Endodermal cell (in vitro differentiated cells): ENCODE results near the gene KIF16B. TPM values are rescaled to one million over a fixed set of nuclear protein-coding genes. Genes with fewer than 3 reads are reported as not detected.

Source experiments
- DNase-seq: peaks from one replicate; pipeline ENCODE4 v3.0.0-alpha.2; 2017
- H3K27ac ChIP-seq: 2 replicates; pipeline ENCODE4 v1.5.1; 2013; ENCODE audit warnings: mild to moderate bottlenecking, low read depth, low read length, moderate library complexity
- H3K27me3 ChIP-seq: 2 replicates; pipeline ENCODE4 v1.6.1; 2013; ENCODE audit warnings: mild to moderate bottlenecking, low read length, moderate library complexity; ENCODE audit not compliant: insufficient read depth, control insufficient read depth, poor library complexity, severe bottlenecking
- H3K36me3 ChIP-seq: 2 replicates; pipeline ENCODE4 v1.7.0; 2013; ENCODE audit warnings: mild to moderate bottlenecking, low read length, moderate library complexity; ENCODE audit not compliant: control insufficient read depth, insufficient read depth
- H3K4me1 ChIP-seq: one replicate; pipeline ENCODE4 v1.7.0; 2013; ENCODE audit warnings: low read length; ENCODE audit not compliant: control insufficient read depth, insufficient read depth
- H3K4me3 ChIP-seq: 2 replicates; pipeline ENCODE4 v1.5.1; 2013; ENCODE audit warnings: mild to moderate bottlenecking, low read length, moderate library complexity
- H3K9ac ChIP-seq: 2 replicates; pipeline ENCODE4 v1.6.1; 2013; ENCODE audit warnings: mild to moderate bottlenecking, low read length, moderate library complexity; ENCODE audit not compliant: poor library complexity, severe bottlenecking; ENCODE audit errors: extremely low read depth
- H3K9me3 ChIP-seq: 2 replicates; pipeline ENCODE4 v1.6.1; 2013; ENCODE audit warnings: mild to moderate bottlenecking, low read length, moderate library complexity; ENCODE audit not compliant: control insufficient read depth
- H3K27ac Mint-ChIP-seq: 2 replicates; pipeline ENCODE4 v1.8.0; 2020; ENCODE audit warnings: mixed read lengths
- H3K27me3 Mint-ChIP-seq: 2 replicates; pipeline ENCODE4 v1.8.0; 2021; ENCODE audit warnings: mild to moderate bottlenecking, mixed read lengths; ENCODE audit not compliant: insufficient read depth
- H3K36me3 Mint-ChIP-seq: 2 replicates; pipeline ENCODE4 v1.8.0; 2020; ENCODE audit warnings: low read depth, mixed read lengths
- H3K4me1 Mint-ChIP-seq: 2 replicates; pipeline ENCODE4 v1.8.0; 2020; ENCODE audit warnings: mixed read lengths
- H3K4me3 Mint-ChIP-seq: 2 replicates; pipeline ENCODE4 v1.8.0; 2020; ENCODE audit warnings: mild to moderate bottlenecking, moderate library complexity, mixed read lengths
- H3K9me3 Mint-ChIP-seq: 2 replicates; pipeline ENCODE4 v1.8.0; 2020; ENCODE audit warnings: mild to moderate bottlenecking, mixed read lengths
- WGBS, 2 experiments: methylation state at CpG; one replicate each; pipeline versions ENCODE4 v1.1.5 to v1.1.7; 2013; ENCODE audit warnings: missing lambda C conversion rate in 2 of 2, mixed read lengths in 1 of 2; ENCODE audit not compliant: insufficient coverage in 1 of 2, insufficient read length in 1 of 2; 5-methylcytosine and 5-hydroxymethylcytosine counted together
- total RNA-seq, 2 donors: library from RNA; stranded (reverse); fragmentation: NEBNext Ultra II Directional in 1 of 2; extraction: Animal tissue kit (Norgen Biotek cat#: 25700) in 1 of 2; gene quantifications; 2 replicates in 1 of 2; 3 replicates in 1 of 2; pipeline ENCODE4 v1.2.1, GENCODE V29; 2021
- TF ChIP-seq, protein P1 (sequence below): fragments of 200-600 bp; sonication (generic); conservative IDR thresholded peaks from 2 replicates; pipeline ENCODE4 v1.5.0; 2021; ENCODE audit warnings: antibody characterized with exemption, mild to moderate bottlenecking

Gene KIF16B
- total RNA-seq, 2 donors from 2014 or later, result 17.3 to 18.8 TPM

DNA sequence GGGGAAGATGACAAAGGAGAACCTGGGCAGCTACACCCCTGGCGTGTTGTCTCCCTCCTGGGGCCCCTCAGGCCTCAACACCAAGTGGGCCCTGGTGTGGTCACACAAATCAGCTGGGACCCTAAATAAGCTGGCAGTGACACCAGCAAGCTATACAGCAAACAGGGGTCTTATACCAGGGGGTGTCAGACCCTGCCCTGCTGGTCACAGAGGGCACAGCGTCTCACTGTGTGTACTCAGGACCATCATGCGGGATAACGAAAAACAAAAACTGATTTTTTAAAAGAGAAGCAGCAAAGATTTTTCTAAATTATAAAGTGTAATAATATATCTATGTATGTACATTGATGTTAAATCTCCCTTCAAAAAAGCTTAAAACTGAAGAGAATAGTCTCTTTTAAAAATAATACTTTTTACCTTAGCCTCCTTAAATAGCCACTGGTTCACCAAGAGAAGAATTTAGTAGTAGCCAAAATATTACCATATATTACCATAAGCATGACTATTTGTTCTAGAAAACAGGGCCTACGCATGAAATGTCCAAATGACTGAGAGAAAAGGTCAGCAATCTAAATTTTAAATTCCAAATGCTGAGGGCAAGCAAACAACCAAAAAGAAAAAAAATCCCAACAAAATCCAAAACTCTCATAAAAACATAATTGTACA is 220.4 kb downstream of the KIF16B start:
- peaks cover under 1% of the 10 kb centered on the region for H3K36me3 Mint-ChIP-seq
- H3K9me3 Mint-ChIP-seq, result no peaks in the 10 kb centered on the region
- Histone ChIP-seq H3K4me3 (no peak overlapping the region), H3K27me3 (no peaks in the 10 kb centered on the region), H3K27ac (no peak overlapping the region), H3K36me3 (no peaks in the 10 kb centered on the region), H3K9ac (no peak overlapping the region), H3K4me1 (no peaks in the 10 kb centered on the region), H3K9me3 (no peaks in the 10 kb centered on the region)
- no peak overlapping the region for H3K4me3 Mint-ChIP-seq
- no peaks in the 10 kb centered on the region for H3K4me1 Mint-ChIP-seq
- 91% methylated on average over 4 of the region's 5 CpGs; no CpG with 5 or more reads in 1 of the 2 experiments for WGBS, 2 experiments
- DNase-seq, result no peak
- TF ChIP-seq, protein P1, sequence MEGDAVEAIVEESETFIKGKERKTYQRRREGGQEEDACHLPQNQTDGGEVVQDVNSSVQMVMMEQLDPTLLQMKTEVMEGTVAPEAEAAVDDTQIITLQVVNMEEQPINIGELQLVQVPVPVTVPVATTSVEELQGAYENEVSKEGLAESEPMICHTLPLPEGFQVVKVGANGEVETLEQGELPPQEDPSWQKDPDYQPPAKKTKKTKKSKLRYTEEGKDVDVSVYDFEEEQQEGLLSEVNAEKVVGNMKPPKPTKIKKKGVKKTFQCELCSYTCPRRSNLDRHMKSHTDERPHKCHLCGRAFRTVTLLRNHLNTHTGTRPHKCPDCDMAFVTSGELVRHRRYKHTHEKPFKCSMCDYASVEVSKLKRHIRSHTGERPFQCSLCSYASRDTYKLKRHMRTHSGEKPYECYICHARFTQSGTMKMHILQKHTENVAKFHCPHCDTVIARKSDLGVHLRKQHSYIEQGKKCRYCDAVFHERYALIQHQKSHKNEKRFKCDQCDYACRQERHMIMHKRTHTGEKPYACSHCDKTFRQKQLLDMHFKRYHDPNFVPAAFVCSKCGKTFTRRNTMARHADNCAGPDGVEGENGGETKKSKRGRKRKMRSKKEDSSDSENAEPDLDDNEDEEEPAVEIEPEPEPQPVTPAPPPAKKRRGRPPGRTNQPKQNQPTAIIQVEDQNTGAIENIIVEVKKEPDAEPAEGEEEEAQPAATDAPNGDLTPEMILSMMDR, result peak; percentile 61
- no peaks in the 10 kb centered on the region for H3K27me3 Mint-ChIP-seq
- H3K27ac Mint-ChIP-seq, result peak overlapping the region; percentile 27

DNA sequence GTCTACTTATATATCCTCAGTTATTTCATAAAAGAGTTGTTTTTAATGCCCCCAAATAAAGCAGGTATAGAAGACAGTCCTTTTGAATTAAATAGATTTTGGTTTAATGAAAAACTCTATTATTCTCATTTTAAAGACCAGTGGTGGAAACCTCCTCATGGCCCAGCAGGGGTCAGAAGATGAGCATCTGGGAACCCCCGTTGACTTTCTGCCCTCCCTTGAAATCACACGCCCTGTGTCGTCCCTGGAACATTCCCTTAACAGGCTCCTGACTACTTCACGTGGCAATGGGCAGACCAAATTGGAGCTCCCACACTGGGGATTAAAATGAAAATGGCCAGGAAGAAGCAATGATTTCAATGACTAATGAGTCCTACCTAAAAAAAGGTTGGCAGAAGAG is 220.9 kb downstream of the KIF16B start:
- DNase-seq, result no peak
- TF ChIP-seq, protein P1, result no peak

DNA sequence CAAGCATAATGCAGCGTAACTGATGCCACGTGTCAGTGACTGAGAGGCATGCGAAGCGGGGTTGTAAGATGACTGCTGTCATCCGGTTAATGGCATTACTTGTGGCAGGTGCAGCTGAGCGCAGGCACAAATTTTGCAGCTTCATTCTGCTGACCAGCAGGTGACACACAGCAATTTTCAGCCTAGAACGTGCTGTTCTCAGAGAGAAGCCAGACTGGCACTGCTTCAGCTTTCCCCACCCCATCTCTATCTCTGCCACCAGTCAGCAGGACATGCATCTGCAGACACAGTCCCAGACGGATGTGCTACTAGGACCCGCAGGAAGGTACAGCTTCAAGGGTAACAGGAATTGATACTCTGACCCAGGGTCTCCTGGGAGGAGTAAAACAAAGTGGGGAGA is 221.8 kb downstream of the KIF16B start:
- TF ChIP-seq, protein P1, result no peak
- Mint-ChIP-seq H3K27me3 (no peaks in the 10 kb centered on the region), H3K4me1 (no peaks in the 10 kb centered on the region), H3K27ac (no peak overlapping the region), H3K9me3 (no peaks in the 10 kb centered on the region), H3K36me3 (peaks cover 2% of the 10 kb centered on the region), H3K4me3 (no peak overlapping the region)
- H3K4me3 ChIP-seq, result no peak overlapping the region
- WGBS, 2 experiments, result 94 to 98% methylated on average over 8 to 9 of the region's 9 CpGs
- H3K4me1 ChIP-seq, result no peaks in the 10 kb centered on the region
- H3K36me3 ChIP-seq, result no peaks in the 10 kb centered on the region
- no peaks in the 10 kb centered on the region for H3K27me3 ChIP-seq
- H3K9me3 ChIP-seq, result no peaks in the 10 kb centered on the region
- H3K9ac ChIP-seq, result no peak overlapping the region
- no peak for DNase-seq
- H3K27ac ChIP-seq, result no peak overlapping the region

More for the DNA sequence above, 220.9 kb downstream of the KIF16B start:
- H3K27ac ChIP-seq, result no peak overlapping the region
- no peak overlapping the region for H3K9ac ChIP-seq
- no peaks in the 10 kb centered on the region for H3K9me3 Mint-ChIP-seq
- peak overlapping the region; percentile 27 for H3K27ac Mint-ChIP-seq
- peaks cover 2% of the 10 kb centered on the region for H3K36me3 Mint-ChIP-seq
- no peaks in the 10 kb centered on the region for H3K4me1 ChIP-seq
- no peaks in the 10 kb centered on the region for H3K36me3 ChIP-seq
- H3K9me3 ChIP-seq, result no peaks in the 10 kb centered on the region
- H3K4me1 Mint-ChIP-seq, result no peaks in the 10 kb centered on the region
- no peaks in the 10 kb centered on the region for H3K27me3 ChIP-seq
- WGBS, 2 experiments, result 88 to 93% methylated on average over 4 of the region's 4 CpGs
- no peak overlapping the region for H3K4me3 Mint-ChIP-seq
- H3K4me3 ChIP-seq, result no peak overlapping the region
- H3K27me3 Mint-ChIP-seq, result no peaks in the 10 kb centered on the region
